GM18861 (cell line): ENCODE results near the gene KDM4B.

Source experiments
- ATAC-seq: cut with Tn5 transposase; IDR thresholded peaks from one replicate; pipeline ENCODE4 v1.9.1; 2021; ENCODE audit not compliant: unreplicated experiment

KDM4B gene

DNA sequence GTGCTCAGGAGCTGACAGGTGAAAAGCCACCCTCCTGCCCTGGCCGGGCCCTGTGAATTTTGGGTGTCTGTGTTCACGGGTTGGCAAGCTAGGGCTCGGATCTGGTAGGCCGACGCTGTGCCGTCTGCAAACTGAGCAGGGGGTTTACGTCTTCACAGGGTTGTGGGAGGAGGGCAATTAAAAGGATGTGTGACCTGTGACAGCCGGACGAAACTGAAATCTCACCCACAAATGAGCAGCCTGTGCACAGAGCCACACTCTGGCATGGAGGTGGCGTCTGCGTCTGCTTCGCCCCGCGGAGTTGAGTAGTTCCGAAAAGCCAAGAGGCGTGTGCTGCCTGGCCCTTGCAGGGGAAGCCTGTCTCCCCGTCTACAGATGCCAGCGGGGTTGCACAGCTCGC is 117.3 kb downstream of the KDM4B start:
- ATAC-seq = no peak

DNA sequence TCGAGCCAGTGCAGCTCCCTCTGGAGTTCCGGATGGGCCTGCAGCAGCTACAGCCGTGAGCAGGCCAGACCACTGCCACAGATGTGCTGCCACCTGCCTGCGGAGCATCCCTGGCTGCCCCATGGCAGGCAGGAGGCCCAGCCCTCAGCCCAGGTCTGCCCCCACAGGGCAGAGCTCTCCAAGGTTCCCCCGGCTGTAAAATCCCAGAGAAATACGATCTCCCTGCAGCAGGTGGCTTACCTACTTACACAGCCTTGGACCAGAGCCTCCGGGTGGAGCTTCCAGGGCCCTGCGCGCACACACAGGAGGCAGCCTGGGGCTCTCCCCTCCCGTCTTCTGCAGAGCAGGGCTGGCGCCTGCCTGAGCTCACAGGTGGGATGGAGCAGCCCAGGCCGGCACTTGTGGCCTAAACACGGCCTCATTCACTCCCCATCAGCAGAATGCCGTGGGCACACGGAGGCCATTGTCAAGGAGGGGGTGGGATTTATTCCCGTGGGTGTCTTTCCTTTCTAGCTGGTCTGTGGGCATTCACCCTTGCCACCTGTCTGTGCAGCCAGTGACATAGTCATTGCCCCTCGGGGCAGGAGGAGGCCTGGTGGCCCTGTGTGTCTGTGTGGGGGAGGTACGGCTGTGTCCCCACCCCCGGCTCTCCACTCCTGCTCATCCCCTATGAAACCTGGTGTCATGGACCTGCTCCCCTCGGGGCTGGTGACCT is 118.0 kb downstream of the KDM4B start:
- no peak for ATAC-seq

- ATAC-seq = no peak
Observed at GRCh38 chr19:5089283-5089682, 120.4 kb downstream of the KDM4B start.

- ATAC-seq = no peak
Observed at GRCh38 chr19:5090465-5091017, 121.6 kb downstream of the KDM4B start.

DNA sequence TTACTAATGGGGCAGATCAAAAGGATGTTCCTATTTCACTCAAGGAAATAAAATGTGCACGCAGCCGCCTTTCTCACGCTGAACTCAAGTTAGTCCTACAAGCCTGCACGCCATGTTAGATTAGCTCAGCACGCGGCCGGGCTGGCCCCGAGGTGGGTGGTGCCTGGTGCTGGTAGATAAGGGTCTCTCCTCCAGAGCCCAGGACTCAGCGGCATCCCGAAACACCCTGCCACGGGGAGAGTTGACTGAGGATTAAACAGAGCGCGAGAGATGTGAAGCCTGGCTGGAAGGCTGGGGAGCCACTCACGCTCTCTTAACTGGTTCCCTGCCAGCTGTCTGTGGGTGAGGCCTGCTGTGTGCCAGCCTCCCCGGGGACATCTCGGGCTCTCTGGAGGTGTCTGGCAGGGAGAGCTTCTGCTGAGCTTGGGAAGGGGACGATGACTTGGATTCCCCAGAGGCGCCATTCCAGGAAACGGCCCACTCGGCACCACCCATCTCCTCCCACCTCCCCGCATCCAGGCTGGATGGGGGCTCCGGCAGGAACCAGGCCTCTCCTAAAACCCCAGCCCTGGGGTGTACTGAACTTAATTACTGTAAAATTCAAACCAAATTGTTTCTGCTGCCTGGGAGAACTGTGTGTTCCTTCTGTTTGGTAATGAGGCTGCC is 122.2 kb downstream of the KDM4B start:
- no peak for ATAC-seq

DNA sequence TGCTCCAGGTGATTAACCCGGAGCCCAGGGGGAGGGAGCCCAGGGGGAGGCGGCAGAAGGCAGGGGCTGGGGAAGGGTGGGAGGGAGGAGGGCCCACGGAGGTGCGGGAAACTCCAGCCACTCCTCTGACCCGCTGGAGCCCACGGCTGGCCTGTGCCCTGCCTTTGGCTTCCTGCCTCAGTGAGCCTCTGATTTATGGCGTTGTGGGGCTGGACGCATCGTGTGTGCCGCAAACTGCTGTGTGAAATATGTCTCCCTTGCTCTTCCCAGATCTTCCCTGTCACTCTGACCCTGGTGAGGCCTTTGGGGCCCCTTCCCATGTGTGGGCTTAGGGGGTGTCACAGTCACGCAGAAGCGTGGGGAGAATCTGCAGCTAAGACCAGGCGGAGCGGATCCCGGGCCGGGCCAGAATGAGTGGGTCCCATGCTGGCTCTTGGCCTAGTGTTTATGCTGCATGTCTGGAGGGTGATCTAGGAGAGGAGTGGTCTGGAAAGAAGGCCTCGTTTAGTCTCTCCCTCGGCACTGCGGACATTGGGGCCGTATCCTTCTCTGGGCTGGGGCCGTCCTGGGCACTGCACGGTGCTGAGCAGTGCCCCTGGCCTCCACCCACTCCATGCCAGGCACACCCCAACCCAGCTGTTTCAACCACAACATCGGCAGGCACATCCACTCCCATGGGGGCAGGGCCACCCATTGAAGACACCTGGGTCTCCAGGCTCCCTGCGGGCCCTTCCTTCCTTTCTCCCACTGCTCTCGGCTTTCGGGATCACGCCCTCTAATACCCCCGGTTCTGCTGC is 123.0 kb downstream of the KDM4B start:
- ATAC-seq = no peak

GRCh38 chr19:5092481-5092843 is 123.5 kb downstream of the KDM4B start:
- no peak for ATAC-seq

- ATAC-seq = no peak
Observed at GRCh38 chr19:5093297-5093928, 124.5 kb downstream of the KDM4B start.

- ATAC-seq = no peak
Observed at GRCh38 chr19:5093948-5094718, 125.2 kb downstream of the KDM4B start.

- no peak for ATAC-seq
Observed at GRCh38 chr19:5094768-5095567, 126.1 kb downstream of the KDM4B start.

- no peak for ATAC-seq
Observed at GRCh38 chr19:5095568-5095850, 126.6 kb downstream of the KDM4B start.

DNA sequence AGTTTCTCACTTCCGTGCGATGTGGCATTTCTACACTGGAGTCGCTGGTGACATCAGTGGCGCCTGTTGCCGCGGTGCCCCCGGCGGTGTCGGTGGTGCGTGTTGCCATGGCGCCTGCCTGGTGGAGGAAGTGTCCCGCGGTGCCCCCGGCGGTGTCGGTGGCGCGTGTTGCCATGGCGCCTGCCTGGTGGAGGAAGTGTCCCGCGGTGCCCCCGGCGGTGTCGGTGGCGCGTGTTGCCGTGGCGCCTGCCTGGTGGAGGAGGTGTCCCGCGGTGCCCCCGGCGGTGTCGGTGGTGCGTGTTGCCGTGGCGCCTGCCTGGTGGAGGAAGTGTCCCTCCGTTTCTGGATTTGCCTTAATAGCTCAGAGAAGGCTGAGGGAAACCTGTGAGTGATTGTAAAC is 127.6 kb downstream of the KDM4B start:
- no peak for ATAC-seq

DNA sequence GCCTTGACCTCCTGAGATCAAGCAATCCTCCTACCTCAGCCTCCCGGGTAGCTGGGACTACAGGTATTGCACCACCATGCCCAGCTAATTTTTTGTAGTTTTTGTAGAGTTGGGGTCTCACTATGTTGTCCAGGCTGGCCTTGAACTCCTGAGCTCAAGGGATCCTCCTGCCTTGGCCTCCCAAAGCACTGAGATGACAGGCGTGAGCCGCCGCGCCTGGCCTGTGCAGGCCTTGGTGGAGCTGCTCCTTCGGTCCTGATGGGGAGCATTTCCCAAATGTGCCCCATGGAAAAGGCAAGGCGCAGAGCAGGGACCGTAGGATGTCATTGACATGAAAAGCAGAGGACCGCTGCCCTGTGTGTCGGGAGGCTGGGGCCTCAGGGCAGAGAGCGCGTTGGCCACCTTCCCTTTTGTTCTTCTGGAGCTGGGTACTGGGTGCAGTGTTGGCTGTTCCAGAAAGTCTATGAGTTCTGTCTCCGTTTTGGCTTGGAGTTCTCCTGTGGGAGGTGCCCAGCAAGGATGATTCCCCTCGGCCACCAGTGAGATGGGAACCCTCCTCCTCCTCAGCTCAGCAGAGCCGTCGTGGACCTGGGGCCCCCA is 128.5 kb downstream of the KDM4B start:
- no peak for ATAC-seq

DNA sequence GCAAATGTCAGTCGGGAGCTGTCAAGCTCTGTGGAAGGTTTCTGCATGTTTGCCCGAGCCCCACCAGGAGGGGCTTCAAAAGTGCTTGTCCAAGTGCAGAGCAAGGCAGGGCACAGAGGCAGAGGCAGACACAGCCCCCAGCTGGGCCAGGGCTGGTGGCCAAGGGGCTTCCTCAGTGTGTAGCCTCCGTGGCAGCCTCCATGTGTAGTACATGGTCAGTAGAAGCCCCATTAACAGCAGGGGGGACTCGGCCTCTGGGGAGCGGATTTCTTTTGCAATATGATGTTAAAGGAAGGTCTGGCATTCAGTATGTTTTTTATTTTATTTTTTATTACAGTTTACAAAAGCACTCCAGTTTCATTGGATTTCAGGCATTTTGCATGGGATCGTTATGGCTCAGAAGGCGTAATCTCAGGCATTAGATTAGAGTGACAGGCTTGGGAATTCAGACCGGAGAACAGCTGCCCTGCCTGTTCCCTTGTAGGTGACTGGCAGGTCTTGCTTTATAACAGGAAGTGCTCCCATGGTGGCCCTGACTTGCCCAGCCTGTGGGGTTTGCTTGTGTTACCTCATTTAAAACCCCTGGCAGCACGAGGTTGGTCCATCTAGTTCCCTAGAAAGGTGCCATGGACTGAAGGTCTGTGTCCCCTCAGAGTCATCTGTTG is 129.2 kb downstream of the KDM4B start:
- no peak for ATAC-seq

DNA sequence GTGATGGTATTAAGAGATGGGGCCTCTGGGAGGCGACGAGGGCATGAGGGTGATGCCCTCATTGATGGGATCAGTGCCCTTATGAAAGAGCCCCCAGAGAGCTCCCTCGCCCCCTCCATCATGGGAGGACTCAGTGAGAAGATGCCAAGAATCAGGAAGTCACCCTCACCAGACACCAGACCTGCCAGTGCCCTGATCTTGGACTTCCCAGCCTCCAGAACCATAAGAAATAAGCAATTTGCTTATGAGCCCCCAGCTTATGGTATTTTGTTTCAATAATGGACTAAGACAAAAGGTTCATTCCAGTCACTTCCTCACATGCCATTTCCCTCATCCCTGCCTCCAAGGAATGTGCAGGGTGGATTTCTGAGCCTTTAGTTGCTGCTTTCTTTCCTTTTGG is 129.7 kb downstream of the KDM4B start:
- ATAC-seq = no peak

- ATAC-seq = no peak
Observed at GRCh38 chr19:5099701-5100221, 130.8 kb downstream of the KDM4B start.

- no peak for ATAC-seq
Observed at GRCh38 chr19:5101871-5102270, 133.0 kb downstream of the KDM4B start.

- ATAC-seq = no peak
Observed at GRCh38 chr19:5102520-5102919, 133.6 kb downstream of the KDM4B start.
